Smooth muscle cell (in vitro differentiated cells): Measurements from ENCODE around the gene TRAPPC5. TPM values are rescaled to one million over a fixed set of nuclear protein-coding genes. Genes with fewer than 3 reads are reported as not detected.

ENCODE experiments used
- DNase-seq: peaks from one replicate; lab custom pipeline; 2025; ENCODE audit not compliant: unreplicated experiment; lab: John Stamatoyannopoulos, UW
- H2AFZ ChIP-seq: fragments of 200-600 bp; sonication (generic); 2 replicates; pipeline ENCODE4 v1.6.0; 2016; ENCODE audit warnings: antibody characterized with exemption, low read depth, mild to moderate bottlenecking
- H3F3A ChIP-seq: fragments of 200-600 bp; sonication (generic); 2 replicates; pipeline ENCODE4 v1.6.0; 2017; ENCODE audit warnings: antibody characterized with exemption, low read depth
- H3K27ac ChIP-seq: fragments of 200-600 bp; sonication (generic); 2 replicates; pipeline ENCODE4 v1.5.1; 2016; ENCODE audit warnings: low read depth, mild to moderate bottlenecking
- H3K27me3 ChIP-seq: fragments of 200-600 bp; sonication (generic); 2 replicates; pipeline ENCODE4 v1.6.1; 2016; ENCODE audit warnings: low read depth, mild to moderate bottlenecking
- H3K36me3 ChIP-seq: fragments of 200-600 bp; sonication (generic); 2 replicates; pipeline ENCODE4 v1.5.1; 2016; ENCODE audit warnings: low read depth
- H3K4me1 ChIP-seq: fragments of 200-600 bp; sonication (generic); 2 replicates; pipeline ENCODE4 v1.5.1; 2016; ENCODE audit warnings: low read depth
- H3K4me2 ChIP-seq: fragments of 200-600 bp; sonication (generic); 2 replicates; pipeline ENCODE4 v1.6.0; 2016; ENCODE audit warnings: mild to moderate bottlenecking
- H3K4me3 ChIP-seq: fragments of 200-600 bp; sonication (generic); 2 replicates; pipeline ENCODE4 v1.5.1; 2016; ENCODE audit warnings: mild to moderate bottlenecking
- H3K79me2 ChIP-seq: fragments of 200-600 bp; sonication (generic); 2 replicates; pipeline ENCODE4 v1.6.0; 2016; ENCODE audit warnings: low read depth, mild to moderate bottlenecking
- H3K9ac ChIP-seq: fragments of 200-600 bp; sonication (generic); 2 replicates; pipeline ENCODE4 v1.6.0; 2016; ENCODE audit warnings: low read depth
- H3K9me3 ChIP-seq: fragments of 200-600 bp; sonication (generic); replicated peaks from 2 replicates; pipeline ENCODE4 v1.5.1; 2016; ENCODE audit warnings: low read depth
- H4K20me1 ChIP-seq: fragments of 200-600 bp; sonication (generic); 2 replicates; pipeline ENCODE4 v1.6.0; 2016; ENCODE audit warnings: low read depth
- WGBS: methylation state at CpG from one replicate; pipeline ENCODE4 v1.1.7; 2016; ENCODE audit warnings: low lambda C conversion rate; 5-methylcytosine and 5-hydroxymethylcytosine counted together
- polyA plus RNA-seq: library from polyadenylated mRNA; unstranded; fragments of >200 nt; fragmentation: Nextera tagmentation; extraction: Ambion mirVana; gene quantifications from 2 replicates; pipeline ENCODE4 v1.2.1, GENCODE V29; 2016
- total RNA-seq: library from RNA; depleted of rRNA; stranded (reverse); fragments of >200 nt; gene quantifications from 2 replicates; pipeline ENCODE4 v1.2.3, GENCODE V29; 2014
- TF ChIP-seq, protein P1 (sequence below): fragments of 200-600 bp; sonication (generic); IDR thresholded peaks from 2 replicates; pipeline ENCODE4 v1.5.1; 2017; ENCODE audit warnings: borderline replicate concordance, mild to moderate bottlenecking, antibody characterized with exemption; ENCODE audit not compliant: insufficient read depth, poor library complexity, severe bottlenecking

TRAPPC5 gene
- total and polyA plus RNA-seq, 2 experiments from 2014 or later, result 61.8 to 166 TPM

DNA sequence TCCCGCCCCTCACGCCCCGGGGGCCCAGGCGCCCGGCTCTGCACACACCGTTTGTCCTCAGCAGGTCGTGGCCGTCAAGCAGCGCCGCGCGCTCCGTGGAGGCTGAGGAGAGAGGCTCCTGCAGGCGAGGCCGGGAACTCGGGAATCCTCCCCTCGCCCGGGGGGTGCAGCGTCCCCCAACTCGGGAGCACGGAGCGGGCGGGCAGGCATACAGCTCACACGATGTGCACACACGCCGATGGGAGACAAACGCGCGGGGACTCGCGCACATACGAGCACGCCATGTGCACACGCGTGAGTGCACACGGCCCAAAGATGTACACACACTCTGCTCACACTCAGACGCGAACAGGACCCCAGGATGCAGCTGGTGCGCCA, 50.6 kb downstream of the TRAPPC5 start:
- Histone ChIP-seq H3K4me1 (no peaks in the 10 kb centered on the region), H3K9ac (no peak overlapping the region), H3K4me3 (no peak overlapping the region), H3K27me3 (peaks cover 73% of the 10 kb centered on the region), H4K20me1 (no peaks in the 10 kb centered on the region), H2AFZ (no peak overlapping the region), H3K36me3 (no peaks in the 10 kb centered on the region), H3K9me3 (no peaks in the 10 kb centered on the region), H3F3A (no peaks in the 10 kb centered on the region), H3K27ac (no peak overlapping the region), H3K79me2 (no peaks in the 10 kb centered on the region), H3K4me2 (no peak overlapping the region)
- DNase-seq, result no peak
- TF ChIP-seq, protein P1, sequence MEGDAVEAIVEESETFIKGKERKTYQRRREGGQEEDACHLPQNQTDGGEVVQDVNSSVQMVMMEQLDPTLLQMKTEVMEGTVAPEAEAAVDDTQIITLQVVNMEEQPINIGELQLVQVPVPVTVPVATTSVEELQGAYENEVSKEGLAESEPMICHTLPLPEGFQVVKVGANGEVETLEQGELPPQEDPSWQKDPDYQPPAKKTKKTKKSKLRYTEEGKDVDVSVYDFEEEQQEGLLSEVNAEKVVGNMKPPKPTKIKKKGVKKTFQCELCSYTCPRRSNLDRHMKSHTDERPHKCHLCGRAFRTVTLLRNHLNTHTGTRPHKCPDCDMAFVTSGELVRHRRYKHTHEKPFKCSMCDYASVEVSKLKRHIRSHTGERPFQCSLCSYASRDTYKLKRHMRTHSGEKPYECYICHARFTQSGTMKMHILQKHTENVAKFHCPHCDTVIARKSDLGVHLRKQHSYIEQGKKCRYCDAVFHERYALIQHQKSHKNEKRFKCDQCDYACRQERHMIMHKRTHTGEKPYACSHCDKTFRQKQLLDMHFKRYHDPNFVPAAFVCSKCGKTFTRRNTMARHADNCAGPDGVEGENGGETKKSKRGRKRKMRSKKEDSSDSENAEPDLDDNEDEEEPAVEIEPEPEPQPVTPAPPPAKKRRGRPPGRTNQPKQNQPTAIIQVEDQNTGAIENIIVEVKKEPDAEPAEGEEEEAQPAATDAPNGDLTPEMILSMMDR, result no peak
- 88% methylated on average over 28 of the region's 39 CpGs for WGBS

DNA sequence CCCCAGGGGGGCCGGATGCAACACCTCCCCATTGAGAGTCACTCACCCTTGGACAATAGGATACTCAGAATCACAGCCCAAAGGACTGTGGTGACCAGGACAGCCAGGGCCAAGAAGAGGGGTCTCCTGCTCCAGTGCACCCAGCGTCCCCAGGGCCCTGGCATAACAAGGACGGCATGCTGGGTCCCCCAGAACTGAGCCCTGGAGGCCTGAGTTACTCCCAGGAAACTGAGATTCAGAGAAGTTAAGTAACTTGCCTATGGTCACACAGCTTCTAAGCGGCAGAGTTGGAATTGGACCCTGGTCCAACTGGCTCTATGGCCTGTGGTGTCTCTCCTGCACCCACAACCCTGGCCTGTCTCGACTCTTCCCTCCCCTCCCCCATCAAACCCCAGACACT, 51.0 kb downstream of the TRAPPC5 start:
- Histone ChIP-seq H3K4me1 (no peaks in the 10 kb centered on the region), H2AFZ (no peak overlapping the region), H3K4me2 (no peak overlapping the region), H3K79me2 (no peaks in the 10 kb centered on the region), H3F3A (no peaks in the 10 kb centered on the region), H3K27ac (no peak overlapping the region), H3K9ac (no peak overlapping the region), H3K4me3 (no peak overlapping the region), H3K27me3 (peaks cover 69% of the 10 kb centered on the region), H3K9me3 (no peaks in the 10 kb centered on the region), H4K20me1 (no peaks in the 10 kb centered on the region), H3K36me3 (no peaks in the 10 kb centered on the region)
- WGBS, result 77% methylated on average over 5 of the region's 5 CpGs
- TF ChIP-seq, protein P1, result no peak
- DNase-seq, result no peak

DNA sequence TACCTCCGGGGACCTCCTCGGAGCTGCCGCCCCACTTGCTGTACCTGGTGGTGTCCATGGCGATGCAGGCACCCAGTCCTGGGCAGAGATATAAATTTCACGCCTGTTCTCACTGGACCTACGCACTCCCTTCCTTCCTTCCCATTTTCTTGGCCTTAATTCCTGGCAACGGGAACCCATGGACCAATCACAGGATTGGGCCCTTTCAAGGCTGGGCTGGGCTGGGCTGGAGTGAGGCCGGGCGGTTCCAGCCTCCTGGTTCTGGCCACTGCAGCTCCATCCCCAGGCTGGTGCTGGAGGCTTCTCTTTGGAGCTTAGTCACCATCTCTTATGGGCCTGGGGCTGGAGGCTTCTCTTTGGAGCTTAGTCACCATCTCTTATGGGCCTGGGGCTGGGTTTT, 51.4 kb downstream of the TRAPPC5 start, which contains the start of gene CLEC4G:
TSS of gene CLEC4G (minus strand) at position 66 of the 400 bp plus-strand sequence. CDS start at position 58, 8 bp downstream.
- Histone ChIP-seq H3K9ac (no peak within 1 kb of the TSS), H3K9me3 (no peaks in the 10 kb centered on the region), H3K27ac (no peak within 1 kb of the TSS), H3K4me1 (no peaks in the 10 kb centered on the region), H3K27me3 (peaks cover 69% of the 10 kb centered on the region), H3F3A (no peaks in the 10 kb centered on the region), H3K4me3 (no peak within 1 kb of the TSS), H3K36me3 (no peaks in the 10 kb centered on the region), H2AFZ (no peak within 1 kb of the TSS), H3K4me2 (no peak within 1 kb of the TSS), H4K20me1 (no peaks in the 10 kb centered on the region), H3K79me2 (no peaks in the 10 kb centered on the region)
- DNase-seq, result no peak
- TF ChIP-seq, protein P1, result no peak
- WGBS, result 67% methylated on average over 9 of the region's 9 CpGs

DNA sequence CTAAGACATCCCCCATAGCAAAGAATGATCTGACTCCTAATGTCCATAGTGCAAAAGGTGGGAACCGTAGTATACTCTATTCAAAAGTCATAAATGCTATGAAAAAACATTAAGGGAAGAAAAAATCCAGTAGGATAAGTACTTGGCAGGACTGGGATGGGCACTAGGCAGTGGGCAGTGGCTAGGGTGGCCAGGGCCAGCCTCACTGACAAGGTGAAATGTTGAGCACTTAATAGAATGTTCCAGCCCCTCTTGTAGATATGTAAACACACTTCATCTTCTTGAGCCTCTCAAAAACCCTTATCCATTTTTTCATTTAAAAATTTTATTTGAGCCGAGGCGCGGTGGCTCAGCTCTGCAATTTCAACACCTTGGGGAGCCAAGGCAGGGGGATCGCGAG, 52.7 kb downstream of the TRAPPC5 start:
- TF ChIP-seq, protein P1, result no peak
- Histone ChIP-seq H3K4me2 (no peak overlapping the region), H3K9ac (no peak overlapping the region), H3K9me3 (no peaks in the 10 kb centered on the region), H3K4me3 (no peak overlapping the region), H4K20me1 (no peaks in the 10 kb centered on the region), H3K27ac (no peak overlapping the region), H3K79me2 (no peaks in the 10 kb centered on the region), H2AFZ (no peak overlapping the region), H3K4me1 (no peaks in the 10 kb centered on the region), H3K27me3 (peaks cover 60% of the 10 kb centered on the region), H3F3A (no peaks in the 10 kb centered on the region), H3K36me3 (no peaks in the 10 kb centered on the region)
- no peak for DNase-seq
- WGBS, result 78% methylated on average over 6 of the region's 6 CpGs
